GM12878 (cell line): ENCODE data around the gene SMARCA4. TPM values are rescaled to one million over a fixed set of nuclear protein-coding genes. Genes with fewer than 3 reads are reported as not detected.

Source experiments
- BMI1 ChIP-seq: fragments of 450-650 bp; IDR thresholded peaks from 2 replicates; pipeline ENCODE4 v1.6.1; 2016; ENCODE audit warnings: mild to moderate bottlenecking, moderate library complexity, borderline replicate concordance
- CEBPB ChIP-seq, 2 experiments: fragments of 150-350 bp in 1 of 2; IDR thresholded peaks; 2 replicates each; pipeline ENCODE4 v1.6.1; 2012 to 2014; ENCODE audit warnings: low read depth in 2 of 2, low read length in 2 of 2, borderline replicate concordance in 1 of 2, inconsistent platforms in 1 of 2
- DPF2 ChIP-seq: fragments of 450-650 bp; IDR thresholded peaks from 2 replicates; pipeline ENCODE4 v1.6.1; 2017; ENCODE audit warnings: mild to moderate bottlenecking
- EED ChIP-seq: sonication (generic); IDR thresholded peaks from 2 replicates; pipeline ENCODE4 v1.6.1; 2016; ENCODE audit warnings: antibody characterized with exemption, low read depth
- GATAD2B ChIP-seq: fragments of 450-650 bp; conservative IDR thresholded peaks from 2 replicates; pipeline ENCODE4 v1.6.1; 2017; ENCODE audit warnings: low read depth, mild to moderate bottlenecking, moderate library complexity
- LARP7 ChIP-seq: fragments of 450-650 bp; IDR thresholded peaks from 2 replicates; pipeline ENCODE4 v1.6.1; 2017; ENCODE audit warnings: mild to moderate bottlenecking
- MXI1 ChIP-seq: fragments of 150-350 bp; IDR thresholded peaks from 2 replicates; pipeline ENCODE4 v1.6.1; 2011; ENCODE audit warnings: low read depth, mild to moderate bottlenecking, inconsistent platforms, low read length, improper control_type of control experiment
- MYB ChIP-seq: fragments of 150-350 bp; IDR thresholded peaks from 2 replicates; pipeline ENCODE4 v1.6.1; 2014; ENCODE audit warnings: mild to moderate bottlenecking, low read depth, low read length, borderline replicate concordance
- NFIC ChIP-seq: IDR thresholded peaks from 2 replicates; pipeline ENCODE4 v1.6.1; 2012; ENCODE audit warnings: low read depth, mild to moderate bottlenecking, inconsistent platforms, low read length, moderate library complexity
- NFYB ChIP-seq: IDR thresholded peaks from 2 replicates; pipeline ENCODE4 v1.6.1; 2011; ENCODE audit warnings: low read depth, mild to moderate bottlenecking, low read length, improper control_type of control experiment, moderate library complexity; ENCODE audit not compliant: insufficient read depth
- RB1 ChIP-seq: fragments of 450-650 bp; formaldehyde crosslinking; IDR thresholded peaks from 2 replicates; pipeline ENCODE4 v1.6.1; 2017; ENCODE audit warnings: mild to moderate bottlenecking, borderline replicate concordance
- RBBP5 ChIP-seq: fragments of 200-600 bp; sonication (generic); conservative IDR thresholded peaks from 2 replicates; pipeline ENCODE4 v1.6.1; 2016
- SREBF1 ChIP-seq: IDR thresholded peaks from 2 replicates; pipeline ENCODE4 v1.6.1; 2012; ENCODE audit warnings: mild to moderate bottlenecking, low read length
- ZSCAN29 ChIP-seq: fragments of 450-650 bp; IDR thresholded peaks from 2 replicates; pipeline ENCODE4 v1.6.1; 2017; ENCODE audit warnings: mild to moderate bottlenecking, moderate library complexity
- polyA plus RNA-seq, 11 experiments: library from polyadenylated mRNA; depleted of rRNA in 4 of 11; unstranded in 6 of 11; stranded (reverse) in 5 of 11; fragments of >200 nt; fragmentation: Nextera tagmentation in 4 of 11; fragmentation: Illumina TruSeq in 1 of 11; extraction: Ambion mirVana in 4 of 11; extraction: Trizol in 1 of 11; gene quantifications; 1 replicate in 1 of 11; 2 replicates in 10 of 11; pipeline versions ENCODE4 v1.2.1 to v1.2.3, GENCODE V29; 2011 to 2016; ENCODE audit warnings: inconsistent platforms in 2 of 11, missing spikeins in 2 of 11, low read depth in 1 of 11
- total RNA-seq, 4 experiments: library from RNA; depleted of rRNA in 3 of 4; stranded (reverse); fragments of >200 nt in 3 of 4; fragmentation: Illumina TruSeq in 1 of 4; extraction: Trizol in 1 of 4; gene quantifications; 2 replicates each; pipeline versions ENCODE4 v1.2.1 to v1.2.3, GENCODE V29; 2013 to 2021
- TF ChIP-seq, protein P1 (sequence below): IDR thresholded peaks from 2 replicates; pipeline ENCODE4 v1.6.1; 2011; ENCODE audit warnings: low read depth, low read length, improper control_type of control experiment, borderline replicate concordance
- TF ChIP-seq, protein P2 (sequence below): fragments of 450-650 bp; IDR thresholded peaks from 2 replicates; pipeline ENCODE4 v1.6.1; 2017; ENCODE audit warnings: mild to moderate bottlenecking, moderate library complexity
- TF ChIP-seq, protein P3 (sequence below): fragments of 450-650 bp; IDR thresholded peaks from 2 replicates; pipeline ENCODE4 v1.6.1; 2017; ENCODE audit warnings: low read depth, mild to moderate bottlenecking, moderate library complexity
- TF ChIP-seq, protein P4 (sequence below): fragments of 150-350 bp; IDR thresholded peaks from 2 replicates; pipeline ENCODE4 v1.6.1; 2016; ENCODE audit warnings: low read depth, low read length

Gene SMARCA4
- total and polyA plus RNA-seq, 10 of the 15 experiments (the other 5 are each of a cell fraction or from before 2014, with no cell fraction given) = 22.4 to 175 (median 57.4) TPM

DNA sequence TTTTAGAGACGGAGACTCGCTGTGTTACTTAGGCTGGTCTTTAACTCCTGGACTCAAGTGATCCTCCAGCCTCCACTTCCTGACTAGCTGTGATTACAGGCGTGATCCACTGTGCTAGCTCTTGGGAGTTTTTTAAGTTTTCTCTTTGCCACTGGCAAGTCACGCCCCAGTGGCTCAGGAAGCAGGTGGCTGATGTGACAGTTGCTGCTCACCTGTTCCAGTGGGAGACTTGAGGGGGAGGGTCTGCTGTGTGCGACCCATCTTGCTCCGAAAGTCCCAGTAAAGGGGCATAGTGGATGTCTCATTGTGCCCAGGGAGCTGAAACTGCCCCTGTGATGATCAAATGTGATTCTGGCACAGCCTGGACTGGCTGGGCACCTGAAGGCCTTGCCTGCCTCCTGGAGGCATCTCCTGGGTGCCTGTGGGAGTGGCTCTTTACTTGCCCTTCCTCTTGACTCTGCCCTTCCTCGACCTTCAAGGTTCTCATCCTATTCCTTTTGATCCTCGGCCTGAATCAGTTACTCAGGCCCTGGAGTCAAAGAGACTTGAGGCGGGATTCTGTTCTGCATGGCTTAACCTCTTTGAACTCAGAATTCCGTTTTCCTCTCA, 7.8 kb downstream of the SMARCA4 start (continued):
- TF ChIP-seq LARP7 (no peak), MXI1 (no peak; the same call in 1 of the 2 replicates), ZSCAN29 (no peak), BMI1 (no peak), CEBPB (IDR thresholded peaks at IDR 0.05; ENCODE audit: borderline replicate concordance in 1 of 2, low read depth in 2 of 2, low read length in 2 of 2) (no peak), MYB (peak; percentile 71; the same call in 1 of the 2 replicates), DPF2 (peak; percentile 72), EED (peak; percentile 75), GATAD2B (peak; percentile 51; the same call in 1 of the 2 replicates), RBBP5 (no peak), RB1 (no peak), NFIC (peak; percentile 64), NFYB (no peak), SREBF1 (no peak)
- TF ChIP-seq, protein P1, sequence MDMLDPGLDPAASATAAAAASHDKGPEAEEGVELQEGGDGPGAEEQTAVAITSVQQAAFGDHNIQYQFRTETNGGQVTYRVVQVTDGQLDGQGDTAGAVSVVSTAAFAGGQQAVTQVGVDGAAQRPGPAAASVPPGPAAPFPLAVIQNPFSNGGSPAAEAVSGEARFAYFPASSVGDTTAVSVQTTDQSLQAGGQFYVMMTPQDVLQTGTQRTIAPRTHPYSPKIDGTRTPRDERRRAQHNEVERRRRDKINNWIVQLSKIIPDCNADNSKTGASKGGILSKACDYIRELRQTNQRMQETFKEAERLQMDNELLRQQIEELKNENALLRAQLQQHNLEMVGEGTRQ = no peak
- TF ChIP-seq, protein P2, sequence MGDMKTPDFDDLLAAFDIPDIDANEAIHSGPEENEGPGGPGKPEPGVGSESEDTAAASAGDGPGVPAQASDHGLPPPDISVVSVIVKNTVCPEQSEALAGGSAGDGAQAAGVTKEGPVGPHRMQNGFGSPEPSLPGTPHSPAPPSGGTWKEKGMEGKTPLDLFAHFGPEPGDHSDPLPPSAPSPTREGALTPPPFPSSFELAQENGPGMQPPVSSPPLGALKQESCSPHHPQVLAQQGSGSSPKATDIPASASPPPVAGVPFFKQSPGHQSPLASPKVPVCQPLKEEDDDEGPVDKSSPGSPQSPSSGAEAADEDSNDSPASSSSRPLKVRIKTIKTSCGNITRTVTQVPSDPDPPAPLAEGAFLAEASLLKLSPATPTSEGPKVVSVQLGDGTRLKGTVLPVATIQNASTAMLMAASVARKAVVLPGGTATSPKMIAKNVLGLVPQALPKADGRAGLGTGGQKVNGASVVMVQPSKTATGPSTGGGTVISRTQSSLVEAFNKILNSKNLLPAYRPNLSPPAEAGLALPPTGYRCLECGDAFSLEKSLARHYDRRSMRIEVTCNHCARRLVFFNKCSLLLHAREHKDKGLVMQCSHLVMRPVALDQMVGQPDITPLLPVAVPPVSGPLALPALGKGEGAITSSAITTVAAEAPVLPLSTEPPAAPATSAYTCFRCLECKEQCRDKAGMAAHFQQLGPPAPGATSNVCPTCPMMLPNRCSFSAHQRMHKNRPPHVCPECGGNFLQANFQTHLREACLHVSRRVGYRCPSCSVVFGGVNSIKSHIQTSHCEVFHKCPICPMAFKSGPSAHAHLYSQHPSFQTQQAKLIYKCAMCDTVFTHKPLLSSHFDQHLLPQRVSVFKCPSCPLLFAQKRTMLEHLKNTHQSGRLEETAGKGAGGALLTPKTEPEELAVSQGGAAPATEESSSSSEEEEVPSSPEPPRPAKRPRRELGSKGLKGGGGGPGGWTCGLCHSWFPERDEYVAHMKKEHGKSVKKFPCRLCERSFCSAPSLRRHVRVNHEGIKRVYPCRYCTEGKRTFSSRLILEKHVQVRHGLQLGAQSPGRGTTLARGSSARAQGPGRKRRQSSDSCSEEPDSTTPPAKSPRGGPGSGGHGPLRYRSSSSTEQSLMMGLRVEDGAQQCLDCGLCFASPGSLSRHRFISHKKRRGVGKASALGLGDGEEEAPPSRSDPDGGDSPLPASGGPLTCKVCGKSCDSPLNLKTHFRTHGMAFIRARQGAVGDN = 0 out of 2 replicates have a peak, but pooled peaks have one; percentile 29
- TF ChIP-seq, protein P3, sequence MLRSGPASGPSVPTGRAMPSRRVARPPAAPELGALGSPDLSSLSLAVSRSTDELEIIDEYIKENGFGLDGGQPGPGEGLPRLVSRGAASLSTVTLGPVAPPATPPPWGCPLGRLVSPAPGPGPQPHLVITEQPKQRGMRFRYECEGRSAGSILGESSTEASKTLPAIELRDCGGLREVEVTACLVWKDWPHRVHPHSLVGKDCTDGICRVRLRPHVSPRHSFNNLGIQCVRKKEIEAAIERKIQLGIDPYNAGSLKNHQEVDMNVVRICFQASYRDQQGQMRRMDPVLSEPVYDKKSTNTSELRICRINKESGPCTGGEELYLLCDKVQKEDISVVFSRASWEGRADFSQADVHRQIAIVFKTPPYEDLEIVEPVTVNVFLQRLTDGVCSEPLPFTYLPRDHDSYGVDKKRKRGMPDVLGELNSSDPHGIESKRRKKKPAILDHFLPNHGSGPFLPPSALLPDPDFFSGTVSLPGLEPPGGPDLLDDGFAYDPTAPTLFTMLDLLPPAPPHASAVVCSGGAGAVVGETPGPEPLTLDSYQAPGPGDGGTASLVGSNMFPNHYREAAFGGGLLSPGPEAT = peak; percentile 58; the same call in 1 of the 2 replicates
- TF ChIP-seq, protein P4, sequence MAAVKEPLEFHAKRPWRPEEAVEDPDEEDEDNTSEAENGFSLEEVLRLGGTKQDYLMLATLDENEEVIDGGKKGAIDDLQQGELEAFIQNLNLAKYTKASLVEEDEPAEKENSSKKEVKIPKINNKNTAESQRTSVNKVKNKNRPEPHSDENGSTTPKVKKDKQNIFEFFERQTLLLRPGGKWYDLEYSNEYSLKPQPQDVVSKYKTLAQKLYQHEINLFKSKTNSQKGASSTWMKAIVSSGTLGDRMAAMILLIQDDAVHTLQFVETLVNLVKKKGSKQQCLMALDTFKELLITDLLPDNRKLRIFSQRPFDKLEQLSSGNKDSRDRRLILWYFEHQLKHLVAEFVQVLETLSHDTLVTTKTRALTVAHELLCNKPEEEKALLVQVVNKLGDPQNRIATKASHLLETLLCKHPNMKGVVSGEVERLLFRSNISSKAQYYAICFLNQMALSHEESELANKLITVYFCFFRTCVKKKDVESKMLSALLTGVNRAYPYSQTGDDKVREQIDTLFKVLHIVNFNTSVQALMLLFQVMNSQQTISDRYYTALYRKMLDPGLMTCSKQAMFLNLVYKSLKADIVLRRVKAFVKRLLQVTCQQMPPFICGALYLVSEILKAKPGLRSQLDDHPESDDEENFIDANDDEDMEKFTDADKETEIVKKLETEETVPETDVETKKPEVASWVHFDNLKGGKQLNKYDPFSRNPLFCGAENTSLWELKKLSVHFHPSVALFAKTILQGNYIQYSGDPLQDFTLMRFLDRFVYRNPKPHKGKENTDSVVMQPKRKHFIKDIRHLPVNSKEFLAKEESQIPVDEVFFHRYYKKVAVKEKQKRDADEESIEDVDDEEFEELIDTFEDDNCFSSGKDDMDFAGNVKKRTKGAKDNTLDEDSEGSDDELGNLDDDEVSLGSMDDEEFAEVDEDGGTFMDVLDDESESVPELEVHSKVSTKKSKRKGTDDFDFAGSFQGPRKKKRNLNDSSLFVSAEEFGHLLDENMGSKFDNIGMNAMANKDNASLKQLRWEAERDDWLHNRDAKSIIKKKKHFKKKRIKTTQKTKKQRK = no peak
